GM23248 (cell line): Measurements from ENCODE around the gene ABTB1.

Source experiments
- EZH2 ChIP-seq: fragments of 200-600 bp; sonication (generic); IDR thresholded peaks from 2 replicates; pipeline ENCODE4 v1.6.1; 2018; ENCODE audit warnings: antibody characterized with exemption, mild to moderate bottlenecking; ENCODE audit not compliant: insufficient read depth, poor library complexity, severe bottlenecking
- EZH2phosphoT487 ChIP-seq: fragments of 200-600 bp; sonication (generic); IDR thresholded peaks from 2 replicates; pipeline ENCODE4 v1.6.1; 2018; ENCODE audit warnings: antibody characterized with exemption, moderate library complexity, mild to moderate bottlenecking, low read depth; ENCODE audit not compliant: insufficient read depth

- no peak for TF ChIP-seq EZH2phosphoT487
- no peak for TF ChIP-seq EZH2
Measured at GRCh38 chr3:127682561-127682960, 9.8 kb downstream of the ABTB1 start.
